Measurements from ENCODE around the gene MCCC1.

MCCC1 gene

DNA sequence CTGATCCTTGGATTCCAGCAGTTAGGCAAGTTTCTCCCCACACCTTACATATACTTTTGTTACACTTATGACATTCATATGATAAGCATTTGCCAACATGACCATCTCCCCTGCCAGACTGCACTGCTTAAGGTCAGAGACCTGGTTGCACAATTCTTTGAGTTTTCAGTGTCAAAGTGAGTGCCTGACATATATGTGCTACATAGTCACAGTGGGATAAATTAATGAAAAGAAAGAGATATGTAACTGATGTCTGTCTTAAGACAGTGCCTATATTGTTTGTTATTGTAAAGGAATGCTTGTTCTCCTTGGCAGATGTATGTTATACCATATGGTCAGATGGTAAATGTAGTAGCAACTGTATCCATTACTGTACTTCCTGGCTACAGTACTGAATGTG, 115.4 kb downstream of the MCCC1 start:
- DNase-seq (ENCODE audit: low read depth, low spot score) = no peak

DNA sequence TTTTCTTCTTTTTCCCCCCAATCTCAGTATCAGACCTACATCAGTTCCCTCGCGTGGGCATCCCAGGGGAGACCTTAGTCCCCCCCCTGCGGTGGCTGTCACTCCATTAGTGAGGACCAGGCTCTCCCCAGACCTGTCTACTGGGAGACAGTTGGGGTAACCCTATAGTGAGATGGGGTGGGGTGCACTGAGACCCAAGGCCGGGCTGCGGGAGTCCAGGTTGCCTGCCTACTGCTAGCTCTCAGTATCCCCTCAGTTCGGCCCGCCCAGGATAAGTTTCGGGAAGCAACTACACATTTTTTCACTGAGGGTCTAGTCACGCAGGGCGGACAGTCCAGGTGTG, 118.3 kb downstream of the MCCC1 start:
- DNase-seq (ENCODE audit: low read depth, low spot score) = no peak

DNA sequence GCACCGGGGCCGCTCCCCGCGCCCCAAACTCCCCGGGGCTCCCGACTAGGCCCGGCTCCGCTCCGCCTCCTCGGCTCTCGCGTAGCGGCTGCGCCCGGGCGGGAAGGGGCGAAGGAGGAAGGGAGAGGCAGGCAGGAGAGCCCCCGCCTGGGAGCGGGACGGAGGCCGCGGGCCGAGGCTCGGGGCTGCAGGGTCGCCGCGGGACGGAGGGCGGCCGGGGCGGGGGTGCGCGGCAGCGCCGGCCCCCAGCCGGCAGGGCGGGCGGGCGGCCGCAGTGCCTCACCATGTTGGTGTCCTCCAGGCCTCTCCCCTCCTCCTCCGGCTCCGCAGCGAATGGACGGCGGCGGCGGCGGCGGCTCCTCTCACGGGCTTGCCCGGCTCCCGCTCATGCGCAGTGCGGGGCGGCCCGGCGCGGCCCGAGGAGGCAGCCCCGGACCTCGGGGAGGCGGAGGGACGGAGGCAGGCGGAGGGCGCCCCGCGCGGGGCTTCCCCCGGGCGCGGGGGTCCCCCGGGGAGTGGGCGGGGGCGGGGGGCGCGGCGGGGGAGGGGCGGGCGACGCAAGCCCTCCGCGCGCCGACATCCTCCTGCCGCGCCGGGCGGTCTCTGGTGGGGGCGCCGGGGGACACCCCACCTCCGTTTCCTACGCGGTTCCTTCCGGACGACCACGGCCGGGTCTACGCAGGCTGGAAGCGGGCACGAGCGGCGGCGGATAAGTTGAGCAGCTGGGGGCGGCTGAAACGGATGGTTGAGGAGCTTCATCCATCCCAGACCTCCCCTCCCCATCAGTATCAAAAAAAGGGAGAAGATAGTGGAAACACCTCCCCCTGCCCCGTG, 118.9 kb downstream of the MCCC1 start, which contains the start of gene DCUN1D1:
TSS of gene DCUN1D1 (minus strand) at position 335 of the 834 bp plus-strand sequence. CDS start at position 286, 49 bp downstream.
- peak; percentile 69 for DNase-seq (ENCODE audit: low read depth, low spot score)

DNA sequence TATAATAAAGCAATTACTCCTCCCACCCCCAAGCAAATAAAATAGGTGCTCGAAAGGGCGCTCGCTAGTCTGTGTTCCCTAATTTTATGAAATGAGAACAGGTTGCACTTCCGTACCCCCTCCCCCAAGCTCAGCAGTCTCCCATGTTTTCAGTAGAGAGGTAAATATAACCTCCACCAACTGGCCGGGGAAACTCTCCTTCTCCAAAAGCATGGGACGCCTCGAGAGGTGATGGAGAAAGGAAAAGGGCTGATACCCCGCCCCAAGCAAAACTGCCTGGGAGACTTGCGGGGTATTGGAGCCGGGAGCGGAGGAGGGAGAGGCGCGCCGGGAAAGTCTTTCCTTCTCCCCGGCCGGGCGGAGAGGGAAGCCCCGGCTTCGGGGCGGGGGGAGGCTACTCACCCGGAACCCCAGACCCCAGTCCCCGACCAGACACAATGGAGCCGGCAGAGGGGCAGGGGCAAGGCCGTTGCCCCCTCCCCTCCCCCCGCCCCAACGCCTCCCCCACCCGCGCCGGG, 119.6 kb downstream of the MCCC1 start:
- DNase-seq (ENCODE audit: low read depth, low spot score) = peak; percentile 50

DNA sequence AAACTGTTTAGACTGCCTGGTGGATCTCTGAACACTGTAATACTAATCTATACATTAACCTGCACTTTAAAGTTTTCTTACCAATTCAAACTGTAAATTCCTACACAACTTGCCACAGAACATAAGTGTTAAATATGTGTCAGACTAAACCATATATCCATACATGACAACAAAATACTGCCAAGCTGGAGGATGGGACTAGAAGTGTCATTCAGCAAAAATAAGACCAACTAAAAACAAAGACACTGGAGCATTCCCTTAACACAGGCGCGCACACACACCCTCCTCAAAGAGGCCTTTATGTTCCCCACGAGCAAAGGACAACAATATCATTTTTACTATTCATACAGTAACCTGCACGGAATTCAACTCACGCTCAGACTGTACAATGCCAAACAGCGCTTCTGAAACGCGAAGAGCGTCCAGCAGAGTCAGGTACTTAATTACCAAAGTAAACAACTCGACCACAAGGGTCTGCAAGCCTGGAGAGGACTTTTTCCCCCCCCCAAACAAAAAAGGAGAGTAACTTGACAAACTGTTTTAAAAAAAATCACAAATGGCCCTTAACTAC, 120.1 kb downstream of the MCCC1 start:
- DNase-seq (ENCODE audit: low read depth, low spot score) = peak; percentile 23

DNA sequence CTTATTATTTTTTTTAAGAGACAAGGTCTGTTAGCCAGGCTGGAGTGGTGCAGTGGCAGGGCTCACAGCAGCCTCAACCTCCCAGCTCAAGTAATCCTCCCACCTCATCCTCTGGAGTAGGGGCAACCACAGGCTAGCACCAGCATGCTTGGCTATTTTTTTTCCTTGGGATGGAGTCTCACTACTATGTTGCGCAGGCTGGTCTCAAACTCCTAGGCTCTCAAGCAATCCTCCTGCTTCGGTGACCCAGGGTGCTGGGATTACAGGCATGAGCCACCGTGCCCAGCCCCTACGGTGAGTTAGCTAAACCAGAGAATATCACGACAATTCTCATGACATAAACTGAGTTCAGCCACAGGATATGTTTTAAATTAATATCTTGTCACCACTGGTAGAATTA, 120.9 kb downstream of the MCCC1 start:
- DNase-seq (ENCODE audit: low read depth, low spot score) = no peak

DNA sequence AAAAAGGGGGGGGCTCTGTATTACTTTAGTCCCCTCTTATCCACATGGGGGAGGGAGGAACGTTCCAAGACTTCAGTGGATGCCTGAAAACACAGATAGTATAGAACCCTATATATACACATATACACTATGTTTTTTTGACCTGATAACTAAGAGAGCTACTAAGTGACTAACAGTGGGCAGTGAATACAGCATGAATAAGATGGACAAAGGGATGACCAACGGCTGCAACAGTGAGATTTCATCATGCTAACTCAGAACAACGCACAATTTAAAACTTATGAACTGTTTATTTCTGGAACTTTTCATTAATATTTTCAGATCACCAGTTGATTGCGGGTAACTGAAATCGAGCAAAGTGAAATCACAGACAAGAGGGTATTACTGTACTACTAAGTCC, 126.2 kb downstream of the MCCC1 start:
- DNase-seq (ENCODE audit: low read depth, low spot score) = no peak

DNA sequence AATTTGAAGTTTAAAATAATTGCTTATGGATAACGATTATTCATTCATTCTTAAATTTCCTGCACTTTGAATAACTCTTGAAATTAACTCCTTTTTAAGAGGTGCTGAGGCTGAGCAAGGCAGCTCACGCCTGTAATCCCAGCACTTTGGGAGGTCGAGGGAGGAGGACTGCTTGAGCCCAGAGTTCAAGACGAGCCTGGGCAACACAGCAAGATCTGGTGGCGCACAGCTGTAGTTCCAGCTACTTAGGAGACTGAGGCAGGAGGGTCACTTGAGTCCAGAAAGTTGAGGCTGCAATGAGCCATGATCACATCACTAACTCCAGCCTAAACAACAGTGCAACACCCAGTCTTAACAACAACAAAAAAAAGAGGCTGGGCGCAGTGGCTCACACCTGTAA, 126.9 kb downstream of the MCCC1 start:
- DNase-seq (ENCODE audit: low read depth, low spot score) = no peak

DNA sequence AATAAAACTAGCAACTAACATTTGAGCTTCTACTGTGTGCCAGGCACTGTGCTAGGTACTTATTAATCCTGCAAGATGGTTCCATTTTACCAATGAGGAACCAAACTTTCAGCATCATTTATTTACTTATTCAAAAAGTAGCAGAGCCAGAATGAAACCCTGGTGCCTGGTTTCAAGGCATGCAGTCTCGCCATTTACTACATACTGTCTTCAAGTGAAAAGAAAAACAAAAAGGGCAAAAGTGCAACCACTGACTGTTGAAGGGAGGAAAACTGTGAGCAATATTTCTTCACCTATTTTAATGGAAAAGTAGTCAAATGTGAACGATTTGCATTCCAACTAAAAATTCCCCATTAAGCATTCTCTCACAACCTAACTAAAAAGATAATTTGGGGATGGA, 127.7 kb downstream of the MCCC1 start:
- DNase-seq (ENCODE audit: low read depth, low spot score) = no peak

DNA sequence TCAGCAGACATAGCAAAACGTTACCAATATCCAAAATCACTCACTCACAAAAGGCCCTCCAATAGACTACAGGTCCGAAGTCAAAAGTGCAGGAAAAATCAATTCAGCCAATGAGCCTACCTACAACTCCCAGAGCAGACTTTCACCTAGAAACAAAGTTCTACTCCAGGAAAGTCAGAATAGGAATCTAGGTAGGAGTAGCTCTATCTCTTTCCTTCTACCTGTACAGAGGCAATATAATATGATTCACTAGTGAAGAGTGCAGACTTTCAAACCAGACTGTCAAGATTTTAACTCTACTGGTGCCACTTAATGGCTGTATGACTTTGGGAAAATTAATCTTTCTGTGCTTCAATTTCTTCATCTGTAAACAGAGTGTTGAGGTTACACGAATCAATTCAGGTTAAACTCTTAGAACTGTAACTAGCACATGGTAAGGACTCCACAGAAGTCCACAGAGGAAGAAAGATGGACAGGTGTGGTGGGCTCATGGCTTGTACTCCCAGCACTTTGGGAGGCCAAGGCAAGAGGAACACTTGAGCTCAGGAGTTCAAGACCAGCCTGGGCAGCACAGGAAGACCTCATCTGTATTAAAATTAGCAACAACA, 128.4 kb downstream of the MCCC1 start:
- no peak for DNase-seq (ENCODE audit: low read depth, low spot score)

DNA sequence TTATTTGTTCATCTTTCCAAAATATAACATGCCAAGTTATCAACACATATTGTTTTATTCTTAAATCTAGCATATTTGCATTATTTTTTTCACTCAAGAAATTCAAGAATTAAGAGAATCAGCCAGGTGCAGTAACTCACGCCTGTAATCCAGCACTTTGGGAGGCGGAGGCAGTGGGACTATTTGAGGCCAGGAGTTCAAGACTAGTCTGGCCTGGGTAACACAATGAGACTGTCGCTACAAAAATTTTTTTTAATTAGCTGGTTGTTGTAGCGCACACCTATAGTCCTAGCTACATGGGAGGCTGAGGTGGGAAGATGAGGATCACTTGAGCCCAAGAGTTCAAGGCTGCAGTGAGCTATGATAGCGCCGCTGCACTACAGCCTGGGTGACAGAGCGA, 129.4 kb downstream of the MCCC1 start:
- DNase-seq (ENCODE audit: low read depth, low spot score) = no peak

DNA sequence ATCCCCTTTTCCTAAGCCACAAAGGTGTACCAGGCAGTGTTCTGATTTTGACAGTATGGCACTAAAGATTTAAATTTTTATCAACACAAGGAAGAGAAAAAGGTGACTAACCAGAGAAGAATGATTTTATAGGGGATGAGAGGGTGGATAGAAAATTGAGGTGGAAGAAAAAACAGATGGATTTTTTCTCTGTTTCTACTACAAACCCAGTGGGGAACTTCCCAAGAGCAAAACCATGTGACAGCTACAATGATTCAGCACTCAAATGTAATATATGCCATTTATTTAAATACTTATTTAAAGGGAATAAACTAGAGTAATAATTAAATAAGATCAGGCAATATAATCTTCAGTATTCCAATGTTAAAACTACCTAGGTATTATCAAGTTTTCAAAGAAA, 130.0 kb downstream of the MCCC1 start:
- DNase-seq (ENCODE audit: low read depth, low spot score) = no peak

DNA sequence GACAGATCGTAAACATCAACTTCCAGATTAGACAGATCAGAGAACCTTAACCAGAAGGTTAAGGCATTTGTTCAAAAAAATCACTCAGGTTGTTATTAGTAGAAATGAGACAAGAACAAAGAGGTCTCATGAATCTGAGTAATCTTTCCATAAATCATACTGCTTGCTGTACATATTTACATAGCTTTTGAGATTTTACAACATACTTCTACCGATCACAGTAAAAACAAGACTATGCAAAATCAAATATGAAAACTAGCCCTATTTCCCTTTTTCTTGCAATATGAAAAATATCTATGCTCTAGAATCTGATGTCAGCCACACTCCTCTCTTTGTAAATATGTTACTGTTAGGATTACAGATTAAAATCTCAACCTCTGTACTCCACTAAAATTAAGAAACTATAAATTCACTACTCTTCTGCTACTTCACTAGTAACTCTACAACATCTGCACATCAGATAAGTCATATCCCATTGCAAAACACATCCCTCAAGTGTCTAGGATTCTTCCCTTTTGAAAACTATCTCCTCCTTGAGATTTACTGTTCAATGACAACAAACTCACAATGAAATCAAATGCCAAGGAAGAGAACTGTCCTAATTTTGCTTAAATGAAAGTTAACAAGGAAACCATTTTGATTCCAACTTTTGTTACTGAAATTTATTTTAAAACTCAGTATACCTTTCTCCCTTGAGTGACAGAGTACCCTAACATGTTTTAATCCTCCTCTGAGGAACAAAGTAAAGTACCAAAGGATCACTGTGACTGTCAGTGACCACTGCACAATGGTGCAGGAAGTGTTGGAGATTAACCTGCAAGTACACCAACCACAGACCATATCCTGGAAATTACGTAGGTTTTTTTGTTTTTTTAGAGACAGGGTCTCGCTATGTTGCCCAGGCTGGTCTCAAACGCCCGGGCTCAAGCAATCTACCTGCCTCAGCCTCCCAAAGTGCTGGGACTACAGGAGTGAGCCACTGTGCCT, 131.8 kb downstream of the MCCC1 start:
- no peak for DNase-seq (ENCODE audit: low read depth, low spot score)

DNA sequence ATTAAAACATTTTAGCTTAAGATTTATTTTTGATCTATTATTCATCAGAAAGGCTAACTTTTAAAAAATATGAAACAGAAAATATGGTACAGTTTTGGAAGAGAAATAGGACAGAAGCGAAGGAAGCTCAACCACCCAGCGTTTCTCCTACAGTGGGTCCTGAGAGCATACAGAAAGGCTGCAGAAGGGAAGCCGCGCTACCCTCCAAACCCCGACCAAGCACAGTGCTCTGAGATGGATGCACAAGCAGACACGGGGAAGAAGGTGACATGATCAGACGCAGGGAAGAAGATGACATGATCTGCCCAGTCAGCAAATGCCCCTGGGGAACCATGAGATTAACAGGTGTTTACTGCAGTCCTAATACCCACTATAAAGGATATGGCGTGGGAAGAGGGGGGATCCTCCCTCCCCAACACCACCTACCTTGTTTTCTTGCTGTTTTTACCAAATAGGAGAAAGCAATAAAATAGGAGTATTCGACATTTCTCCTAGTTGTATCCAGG, 133.4 kb downstream of the MCCC1 start:
- no peak for DNase-seq (ENCODE audit: low read depth, low spot score)

Data from ELF-1 (cell line).